Measurements from ENCODE around the gene MSANTD2.

Gene MSANTD2

GRCh38 chr11:124729571-124729970 lies 70.6 kb downstream of the MSANTD2 start:
- H3K4me3 ChIP-seq (ENCODE audit: low read depth, low read length): no peak overlapping the region
- TF ChIP-seq CTCF (IDR thresholded peaks at IDR 0.05; ENCODE audit: low read depth, low read length): no peak

- TF ChIP-seq CTCF (IDR thresholded peaks at IDR 0.05; ENCODE audit: low read depth, low read length): no peak
- no peak overlapping the region for H3K4me3 ChIP-seq (ENCODE audit: low read depth, low read length)
Observed at GRCh38 chr11:124728134-124728533, 72.1 kb downstream of the MSANTD2 start.

- H3K4me3 ChIP-seq (ENCODE audit: low read depth, low read length): no peak overlapping the region
- no peak for TF ChIP-seq CTCF (IDR thresholded peaks at IDR 0.05; ENCODE audit: low read depth, low read length)
Observed at GRCh38 chr11:124727474-124727873, 72.7 kb downstream of the MSANTD2 start.

GRCh38 chr11:124725719-124726105 lies 74.5 kb downstream of the MSANTD2 start:
- TF ChIP-seq CTCF (IDR thresholded peaks at IDR 0.05; ENCODE audit: low read depth, low read length): no peak
- no peak overlapping the region for H3K4me3 ChIP-seq (ENCODE audit: low read depth, low read length)

GRCh38 chr11:124724979-124725718 lies 75.1 kb downstream of the MSANTD2 start:
- no peak overlapping the region for H3K4me3 ChIP-seq (ENCODE audit: low read depth, low read length)

GRCh38 chr11:124722176-124722575 lies 78.0 kb downstream of the MSANTD2 start:
- TF ChIP-seq CTCF (IDR thresholded peaks at IDR 0.05; ENCODE audit: low read depth, low read length): no peak

More at GRCh38 chr11:124724979-124725718, 75.1 kb downstream of the MSANTD2 start:
- TF ChIP-seq CTCF (IDR thresholded peaks at IDR 0.05; ENCODE audit: low read depth, low read length): no peak

GRCh38 chr11:124719534-124719933 lies 80.7 kb downstream of the MSANTD2 start:
- H3K4me3 ChIP-seq (ENCODE audit: low read depth, low read length): no peak overlapping the region
- TF ChIP-seq CTCF (IDR thresholded peaks at IDR 0.05; ENCODE audit: low read depth, low read length): no peak

More at GRCh38 chr11:124722176-124722575, 78.0 kb downstream of the MSANTD2 start:
- H3K4me3 ChIP-seq (ENCODE audit: low read depth, low read length): no peak overlapping the region

Measured in WI38 (cell line).